CD14-positive monocyte (primary cell): ENCODE measurements around the gene RAPGEF5. TPM values are rescaled to one million over a fixed set of nuclear protein-coding genes. Genes with fewer than 3 reads are reported as not detected.
A peak's percentile ranks its signal among the peaks of the same experiment; 100 is the strongest.

ENCODE experiments used
- DNase-seq, 3 donors: peaks; one replicate each; pipeline ENCODE4 v3.0.0-alpha.2; 2011 to 2022
- H2AFZ ChIP-seq: 2 replicates; pipeline ENCODE4 v1.6.0; 2012; ENCODE audit warnings: mild to moderate bottlenecking, low read depth, low read length, inconsistent platforms; ENCODE audit not compliant: insufficient read depth, poor library complexity, severe bottlenecking
- H3K27ac ChIP-seq, 2 donors: 1 replicate in 1 of 2; 2 replicates in 1 of 2; pipeline ENCODE4 v1.5.1; 2012 to 2013; ENCODE audit warnings: low read length in 2 of 2, control low read depth in 1 of 2, inconsistent platforms in 1 of 2, low read depth in 1 of 2, mild to moderate bottlenecking in 1 of 2
- H3K27me3 ChIP-seq, 2 donors: one replicate each; pipeline versions ENCODE4 v1.6.0 to v1.6.1; 2011 to 2013; ENCODE audit warnings: low read length in 2 of 2; ENCODE audit not compliant: control insufficient read depth in 2 of 2, insufficient read depth in 2 of 2
- H3K36me3 ChIP-seq, 2 donors: replicated peaks in 1 of 2; 1 replicate in 1 of 2; 2 replicates in 1 of 2; pipeline versions ENCODE4 v1.5.1 to v1.6.1; 2012 to 2013; ENCODE audit warnings: low read length in 2 of 2, control low read depth in 1 of 2, inconsistent platforms in 1 of 2, mild to moderate bottlenecking in 1 of 2; ENCODE audit not compliant: insufficient read depth in 2 of 2, control insufficient read depth in 1 of 2
- H3K4me1 ChIP-seq, 2 donors: 1 replicate in 1 of 2; 2 replicates in 1 of 2; pipeline versions ENCODE4 v1.5.1 to v1.6.1; 2012 to 2013; ENCODE audit warnings: low read length in 2 of 2, control low read depth in 1 of 2, inconsistent platforms in 1 of 2, mild to moderate bottlenecking in 1 of 2, moderate library complexity in 1 of 2; ENCODE audit not compliant: insufficient read depth in 2 of 2, control insufficient read depth in 1 of 2
- H3K4me2 ChIP-seq: replicated peaks from 2 replicates; pipeline ENCODE3; 2012; ENCODE audit warnings: low read length, moderate library complexity, mild to moderate bottlenecking; ENCODE audit not compliant: poor library complexity, severe bottlenecking; ENCODE audit errors: extremely low read depth
- H3K4me3 ChIP-seq, 3 experiments: fragments of 200-600 bp in 1 of 3; sonication (generic) in 1 of 3; replicated peaks in 1 of 3; 1 replicate in 2 of 3; 2 replicates in 1 of 3; pipeline ENCODE4 v1.5.1; 2011 to 2013; ENCODE audit warnings: low read length in 3 of 3, mild to moderate bottlenecking in 3 of 3, control low read depth in 2 of 3, low read depth in 2 of 3, inconsistent platforms in 1 of 3, moderate library complexity in 1 of 3
- H3K79me2 ChIP-seq: 2 replicates; pipeline ENCODE4 v1.6.0; 2012; ENCODE audit warnings: mild to moderate bottlenecking, control low read depth, inconsistent platforms, low read length, moderate library complexity; ENCODE audit not compliant: insufficient read depth
- H3K9ac ChIP-seq: 2 replicates; pipeline ENCODE4 v1.6.0; 2017; ENCODE audit warnings: low read length, mild to moderate bottlenecking; ENCODE audit not compliant: insufficient read depth, poor library complexity, severe bottlenecking
- H3K9me3 ChIP-seq, 2 donors: replicated peaks in 1 of 2; 1 replicate in 1 of 2; 2 replicates in 1 of 2; pipeline versions ENCODE4 v1.5.1 to v1.6.1; 2012 to 2013; ENCODE audit warnings: low read length in 2 of 2, control low read depth in 1 of 2; ENCODE audit not compliant: control insufficient read depth in 1 of 2, insufficient read depth in 1 of 2
- H4K20me1 ChIP-seq: 2 replicates; pipeline ENCODE4 v1.6.0; 2012; ENCODE audit warnings: mild to moderate bottlenecking, low read length, control low read depth, moderate library complexity; ENCODE audit not compliant: insufficient read depth
- H3K27ac Mint-ChIP-seq, 7 donors: one replicate each; pipeline ENCODE4 v1.8.0; 2020; ENCODE audit warnings: mild to moderate bottlenecking in 7 of 7, mixed read lengths in 7 of 7, moderate library complexity in 6 of 7, inconsistent platforms in 2 of 7
- H3K27me3 Mint-ChIP-seq, 3 donors: one replicate each; pipeline ENCODE4 v1.8.0; 2021 to 2022; ENCODE audit warnings: low read depth in 3 of 3, mild to moderate bottlenecking in 3 of 3, mixed read lengths in 3 of 3, moderate library complexity in 3 of 3, inconsistent platforms in 1 of 3
- H3K36me3 Mint-ChIP-seq, 2 donors: one replicate each; pipeline ENCODE4 v1.8.0; 2020; ENCODE audit warnings: mixed read lengths in 2 of 2, inconsistent platforms in 1 of 2, mild to moderate bottlenecking in 1 of 2
- H3K4me1 Mint-ChIP-seq: one replicate; pipeline ENCODE4 v1.8.0; 2020; ENCODE audit warnings: mild to moderate bottlenecking, mixed read lengths
- H3K4me3 Mint-ChIP-seq, 2 donors: one replicate each; pipeline ENCODE4 v1.8.0; 2020; ENCODE audit warnings: mild to moderate bottlenecking in 2 of 2, mixed read lengths in 2 of 2, moderate library complexity in 1 of 2
- H3K9me3 Mint-ChIP-seq, 7 donors: one replicate each; pipeline ENCODE4 v1.8.0; 2020 to 2022; ENCODE audit warnings: mixed read lengths in 7 of 7, mild to moderate bottlenecking in 6 of 7, moderate library complexity in 6 of 7, inconsistent platforms in 2 of 7
- CTCF ChIP-seq: fragments of 200-600 bp; IDR thresholded peaks from one replicate; pipeline ENCODE4 v1.8.0; 2022; ENCODE audit warnings: antibody characterized with exemption, mild to moderate bottlenecking
- WGBS: methylation state at CpG from one replicate; pipeline ENCODE4 v1.1.5; 2013; ENCODE audit warnings: missing lambda C conversion rate; ENCODE audit not compliant: insufficient coverage; 5-methylcytosine and 5-hydroxymethylcytosine counted together
- intact Hi-C, 2 donors: fragments of 100-400 bp; cut with micrococcal nuclease; formaldehyde crosslinking; loops; one replicate each; pipeline versions ENCODE4 v1.15.0 to v1.15.1; 2023
- polyA plus RNA-seq, 3 donors: library from polyadenylated mRNA; depleted of rRNA in 1 of 3; unstranded in 2 of 3; stranded (reverse) in 1 of 3; fragments of 300-500 nt in 2 of 3; fragments of >200 nt in 1 of 3; fragmentation: Illumina TruSeq in 2 of 3; gene quantifications; 1 replicate in 2 of 3; 2 replicates in 1 of 3; pipeline ENCODE4 v1.2.3, GENCODE V29; 2012 to 2021

The RAPGEF5 gene
- polyA plus RNA-seq, 3 donors = not detected

DNA sequence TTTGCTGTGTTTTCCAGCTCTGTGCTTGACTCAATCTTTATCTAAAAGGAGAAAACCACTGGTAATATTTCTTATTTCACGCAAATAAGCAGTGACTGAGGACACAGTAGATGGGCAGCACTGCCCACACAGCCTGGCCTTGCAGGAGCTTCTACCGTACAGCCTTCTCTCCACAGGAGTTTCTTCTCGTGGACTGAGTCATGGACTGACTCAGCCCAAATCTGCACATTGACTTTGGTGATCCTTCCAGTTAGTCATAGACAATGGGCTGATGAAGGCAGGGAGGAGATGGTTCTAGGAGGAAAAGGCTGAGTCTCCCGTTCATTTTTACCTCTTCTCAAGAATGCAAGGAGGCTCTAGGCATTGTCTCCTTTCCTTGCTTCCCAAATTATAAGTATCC is 200.7 kb downstream of the RAPGEF5 start:
- peak overlapping the region in 1 of 7 donors; percentile 54 for H3K27ac Mint-ChIP-seq
- H3K4me2 ChIP-seq = no peak overlapping the region
- H3K27ac ChIP-seq = no peak overlapping the region
- no peak overlapping the region for H3K4me3 Mint-ChIP-seq
- no peaks in the 10 kb centered on the region for H3K9me3 ChIP-seq
- H3K4me1 ChIP-seq = no peaks in the 10 kb centered on the region
- 79% methylated on average over 3 of the region's 4 CpGs for WGBS
- H3K4me1 Mint-ChIP-seq = no peaks in the 10 kb centered on the region
- H2AFZ ChIP-seq = no peak overlapping the region
- no peak overlapping the region for H3K4me3 ChIP-seq
- no peak overlapping the region for H3K9ac ChIP-seq
- intact Hi-C loops = no loop called here
- no peak for TF ChIP-seq CTCF
- no peaks in the 10 kb centered on the region for H3K79me2 ChIP-seq
- peaks cover 0 to 2% (median 0%) of the 10 kb centered on the region in 7 donors for H3K9me3 Mint-ChIP-seq
- no peaks in the 10 kb centered on the region for H3K36me3 ChIP-seq
- H4K20me1 ChIP-seq = no peaks in the 10 kb centered on the region
- no peaks in the 10 kb centered on the region for H3K36me3 Mint-ChIP-seq
- H3K27me3 Mint-ChIP-seq = no peaks in the 10 kb centered on the region
- H3K27me3 ChIP-seq = no peaks in the 10 kb centered on the region
- peak in 1 of 3 donors; percentile 7 for DNase-seq

GRCh38 chr7:22154143-22154529 is 202.8 kb downstream of the RAPGEF5 start:
- Histone ChIP-seq H4K20me1 (no peaks in the 10 kb centered on the region), H3K36me3 (no peaks in the 10 kb centered on the region), H3K79me2 (no peaks in the 10 kb centered on the region), H3K9me3 (no peaks in the 10 kb centered on the region), H3K4me1 (no peaks in the 10 kb centered on the region), H3K27ac (no peak overlapping the region), H3K9ac (no peak overlapping the region), H3K4me3 (no peak overlapping the region), H2AFZ (no peak overlapping the region), H3K4me2 (no peak overlapping the region), H3K27me3 (no peaks in the 10 kb centered on the region)
- WGBS = no CpG with 5 or more reads among the region's 2 CpGs
- intact Hi-C loops = no loop called here
- H3K36me3 Mint-ChIP-seq = no peaks in the 10 kb centered on the region
- TF ChIP-seq CTCF = no peak
- H3K27ac Mint-ChIP-seq = no peak overlapping the region
- DNase-seq = no peak
- no peak overlapping the region for H3K4me3 Mint-ChIP-seq
- H3K4me1 Mint-ChIP-seq = no peaks in the 10 kb centered on the region
- H3K9me3 Mint-ChIP-seq = no peaks in the 10 kb centered on the region
- peaks cover 0 to 2% (median 0%) of the 10 kb centered on the region in 3 donors for H3K27me3 Mint-ChIP-seq
